ENCODE results near the gene LINGO1. TPM values are rescaled to one million over a fixed set of nuclear protein-coding genes. Genes with fewer than 3 reads are reported as not detected.

Gene LINGO1
- total RNA-seq, 1 donor from 2014 or later = 12.0 TPM

DNA sequence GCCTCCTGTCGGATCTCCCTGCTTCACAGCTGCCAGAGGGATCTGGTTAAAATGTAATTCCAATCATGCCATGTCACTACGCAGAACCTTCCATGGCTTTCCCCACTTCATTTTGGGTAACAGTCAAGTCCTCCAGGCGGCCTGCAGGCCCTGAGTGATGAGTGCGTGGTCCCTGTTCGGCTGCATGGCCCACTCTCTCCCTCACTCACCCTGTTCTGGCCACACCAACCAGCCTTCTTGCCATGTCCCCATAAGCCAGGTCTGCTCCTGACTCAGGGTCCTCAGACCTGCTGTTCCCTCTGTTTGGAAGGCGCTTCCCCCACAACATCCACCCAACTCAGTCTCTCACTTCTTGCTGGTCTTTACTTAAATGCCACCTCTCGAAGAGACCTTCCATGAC lies 41.6 kb upstream of the LINGO1 start:
- Mint-ChIP-seq H3K36me3 (ENCODE audit: low read depth) (no peaks in the 10 kb centered on the region), H3K4me3 (ENCODE audit: unreplicated experiment) (no peak overlapping the region), H3K9me3 (ENCODE audit: low read depth) (no peaks in the 10 kb centered on the region), H3K27ac (ENCODE audit: unreplicated experiment) (no peak overlapping the region), H3K4me1 (ENCODE audit: low read depth) (no peaks in the 10 kb centered on the region), H3K27me3 (ENCODE audit: low read depth) (peaks cover 21% of the 10 kb centered on the region)
- no peak for TF ChIP-seq CTCF (IDR thresholded peaks at IDR 0.05)
- no peak for DNase-seq (ENCODE audit: low spot score)

DNA sequence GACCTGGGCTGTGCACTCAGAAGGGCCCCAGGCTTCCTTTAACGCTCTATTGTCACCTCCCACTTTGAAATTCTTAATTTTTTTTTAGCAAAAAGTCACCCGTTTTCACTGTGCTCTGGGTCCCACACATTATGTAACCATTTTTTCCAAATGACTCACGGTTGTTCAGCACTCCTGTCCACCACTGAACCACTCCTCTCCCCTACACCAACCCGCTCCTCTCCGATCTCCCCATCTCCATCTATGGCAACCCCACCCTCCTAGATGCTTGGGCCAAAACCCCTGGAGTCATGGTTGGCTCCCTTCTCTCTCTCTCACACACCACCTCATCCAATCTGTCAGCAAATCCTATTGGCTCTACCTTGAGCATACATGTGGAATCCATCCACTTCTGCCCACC lies 41.2 kb upstream of the LINGO1 start:
- Mint-ChIP-seq H3K4me1 (ENCODE audit: low read depth) (no peaks in the 10 kb centered on the region), H3K9me3 (ENCODE audit: low read depth) (no peaks in the 10 kb centered on the region), H3K4me3 (ENCODE audit: unreplicated experiment) (no peak overlapping the region), H3K27ac (ENCODE audit: unreplicated experiment) (no peak overlapping the region), H3K27me3 (ENCODE audit: low read depth) (peaks cover 23% of the 10 kb centered on the region), H3K36me3 (ENCODE audit: low read depth) (no peaks in the 10 kb centered on the region)
- no peak for TF ChIP-seq CTCF (IDR thresholded peaks at IDR 0.05)
- DNase-seq (ENCODE audit: low spot score) = no peak

DNA sequence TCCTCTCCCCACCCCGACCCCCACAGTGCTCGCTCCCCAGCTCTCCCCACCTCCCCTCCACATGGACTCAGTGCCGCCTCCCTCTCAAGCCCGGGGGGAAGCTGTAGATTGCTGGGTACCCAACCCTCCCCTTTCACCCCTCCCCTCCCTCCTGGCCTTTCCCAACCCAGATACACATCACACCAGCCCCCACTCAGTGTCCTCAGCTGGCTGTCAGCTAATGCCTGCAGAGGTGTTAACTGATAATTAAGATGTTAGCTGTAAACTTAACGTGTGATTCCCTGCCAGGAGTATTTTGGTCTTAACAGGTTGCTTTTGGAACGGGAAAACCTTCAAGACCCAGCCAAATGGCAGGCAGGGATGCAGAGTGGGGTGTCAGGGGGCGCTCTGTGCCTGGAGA lies 39.4 kb upstream of the LINGO1 start:
- TF ChIP-seq CTCF (IDR thresholded peaks at IDR 0.05) = no peak
- no peaks in the 10 kb centered on the region for H3K36me3 Mint-ChIP-seq (ENCODE audit: low read depth)
- no peaks in the 10 kb centered on the region for H3K4me1 Mint-ChIP-seq (ENCODE audit: low read depth)
- H3K9me3 Mint-ChIP-seq (ENCODE audit: low read depth) = no peaks in the 10 kb centered on the region
- H3K27ac Mint-ChIP-seq (ENCODE audit: unreplicated experiment) = no peak overlapping the region
- no peak overlapping the region for H3K4me3 Mint-ChIP-seq (ENCODE audit: unreplicated experiment)
- DNase-seq (ENCODE audit: low spot score) = no peak
- peaks cover 27% of the 10 kb centered on the region for H3K27me3 Mint-ChIP-seq (ENCODE audit: low read depth)

DNA sequence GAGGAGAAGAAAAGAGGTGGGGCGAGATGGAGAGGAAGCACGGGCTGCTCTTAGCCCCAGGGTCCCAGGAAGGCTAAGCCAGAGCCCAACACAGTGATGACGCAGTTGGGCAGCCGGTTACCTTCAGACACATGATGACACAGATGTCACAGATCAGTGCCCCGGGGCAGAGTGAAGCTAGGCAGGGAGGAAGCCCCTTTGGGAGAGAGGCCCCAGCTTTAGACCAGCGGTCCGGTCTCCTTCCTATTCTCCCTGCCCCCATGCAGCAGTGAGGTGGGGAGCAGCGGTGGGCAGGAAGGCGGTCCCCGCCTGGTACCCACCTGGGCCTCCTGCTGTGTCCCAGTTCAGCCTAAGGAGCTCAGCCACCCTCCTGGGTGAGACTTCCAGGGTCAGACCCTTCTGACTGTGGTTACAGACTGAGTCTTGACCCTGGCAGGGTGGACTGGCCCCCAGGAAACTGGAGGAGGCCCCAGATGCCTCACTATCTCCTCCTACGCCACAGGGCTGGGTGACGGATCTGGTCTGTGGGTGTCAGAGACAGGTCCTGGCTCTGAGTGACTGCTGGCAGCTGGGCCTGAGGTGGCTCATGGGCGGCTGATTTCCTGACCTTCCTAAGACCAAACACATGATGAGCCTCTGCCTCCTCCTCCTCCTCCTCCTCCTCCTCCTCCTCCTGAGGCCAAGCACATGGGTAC lies 38.8 kb upstream of the LINGO1 start:
- no peak for TF ChIP-seq CTCF (IDR thresholded peaks at IDR 0.05)
- Mint-ChIP-seq H3K27me3 (ENCODE audit: low read depth) (peaks cover 33% of the 10 kb centered on the region), H3K4me1 (ENCODE audit: low read depth) (no peaks in the 10 kb centered on the region), H3K9me3 (ENCODE audit: low read depth) (no peaks in the 10 kb centered on the region), H3K27ac (ENCODE audit: unreplicated experiment) (no peak overlapping the region), H3K36me3 (ENCODE audit: low read depth) (no peaks in the 10 kb centered on the region), H3K4me3 (ENCODE audit: unreplicated experiment) (no peak overlapping the region)
- no peak for DNase-seq (ENCODE audit: low spot score)

GRCh38 chr15:77670558-77671361 lies 38.0 kb upstream of the LINGO1 start:
- no peaks in the 10 kb centered on the region for H3K36me3 Mint-ChIP-seq (ENCODE audit: low read depth)
- H3K27me3 Mint-ChIP-seq (ENCODE audit: low read depth) = peaks cover 40% of the 10 kb centered on the region
- H3K9me3 Mint-ChIP-seq (ENCODE audit: low read depth) = no peaks in the 10 kb centered on the region
- no peak for DNase-seq (ENCODE audit: low spot score)
- H3K4me3 Mint-ChIP-seq (ENCODE audit: unreplicated experiment) = no peak overlapping the region
- TF ChIP-seq CTCF (IDR thresholded peaks at IDR 0.05) = no peak
- H3K27ac Mint-ChIP-seq (ENCODE audit: unreplicated experiment) = no peak overlapping the region
- H3K4me1 Mint-ChIP-seq (ENCODE audit: low read depth) = no peaks in the 10 kb centered on the region
